Tibial nerve (tissue), 3 donors: ENCODE results near the gene STK17A.

ENCODE experiments used
- EP300 ChIP-seq, 2 donors: sonication (generic); formaldehyde crosslinking; IDR thresholded peaks; one replicate each; pipeline ENCODE4 v1.6.1; 2017; ENCODE audit warnings: antibody characterized with exemption in 2 of 2, mild to moderate bottlenecking in 1 of 2
- POLR2A ChIP-seq, 2 donors: fragments of 450-650 bp; IDR thresholded peaks; one replicate each; pipeline ENCODE4 v1.6.1; 2017; ENCODE audit warnings: antibody characterized with exemption in 2 of 2, mild to moderate bottlenecking in 2 of 2, moderate library complexity in 2 of 2

- TF ChIP-seq POLR2A (IDR thresholded peaks at IDR 0.05) (no peak), EP300 (IDR thresholded peaks at IDR 0.05) (no peak)
Measured at GRCh38 chr7:43570688-43571365, 12.1 kb upstream of the STK17A start.
